Chondrocyte (in vitro differentiated cells): Measurements from ENCODE around the gene PHACTR4. TPM values are rescaled to one million over a fixed set of nuclear protein-coding genes. Genes with fewer than 3 reads are reported as not detected.
A peak's percentile ranks its signal among the peaks of the same experiment; 100 is the strongest.
"Not testable (repeated sequence)": the region's sequence is repeated elsewhere in the genome, so short reads cannot be mapped to it uniquely, and the experiment has no call there.

ENCODE experiments used
- DNase-seq: peaks from one replicate; pipeline ENCODE4 v3.0.0; 2021; ENCODE audit warnings: mixed read lengths, low spot score
- H3K27ac Mint-ChIP-seq: one replicate; pipeline ENCODE4 v1.8.0; 2021; ENCODE audit warnings: mild to moderate bottlenecking, moderate library complexity, mixed read lengths; ENCODE audit not compliant: unreplicated experiment
- H3K27me3 Mint-ChIP-seq: 2 replicates; pipeline ENCODE4 v1.8.0; 2021; ENCODE audit warnings: low read depth, mixed read lengths
- H3K36me3 Mint-ChIP-seq: 2 replicates; pipeline ENCODE4 v1.8.0; 2021; ENCODE audit warnings: low read depth, mixed read lengths
- H3K4me1 Mint-ChIP-seq: 2 replicates; pipeline ENCODE4 v1.8.0; 2021; ENCODE audit warnings: low read depth, mild to moderate bottlenecking, mixed read lengths
- H3K4me3 Mint-ChIP-seq: one replicate; pipeline ENCODE4 v1.8.0; 2021; ENCODE audit warnings: mild to moderate bottlenecking, moderate library complexity, mixed read lengths; ENCODE audit not compliant: unreplicated experiment
- H3K9me3 Mint-ChIP-seq: 2 replicates; pipeline ENCODE4 v1.8.0; 2021; ENCODE audit warnings: low read depth, mixed read lengths
- total RNA-seq: library from RNA; stranded (reverse); gene quantifications from 3 replicates; pipeline ENCODE4 v1.2.1, GENCODE V29; 2021
- TF ChIP-seq, protein P1 (sequence below): fragments of 200-600 bp; sonication (generic); IDR thresholded peaks from 2 replicates; pipeline ENCODE4 v1.5.0; 2021; ENCODE audit warnings: antibody characterized with exemption, mild to moderate bottlenecking, moderate library complexity

Gene PHACTR4
- total RNA-seq, 1 donor from 2014 or later = 39.9 TPM

DNA sequence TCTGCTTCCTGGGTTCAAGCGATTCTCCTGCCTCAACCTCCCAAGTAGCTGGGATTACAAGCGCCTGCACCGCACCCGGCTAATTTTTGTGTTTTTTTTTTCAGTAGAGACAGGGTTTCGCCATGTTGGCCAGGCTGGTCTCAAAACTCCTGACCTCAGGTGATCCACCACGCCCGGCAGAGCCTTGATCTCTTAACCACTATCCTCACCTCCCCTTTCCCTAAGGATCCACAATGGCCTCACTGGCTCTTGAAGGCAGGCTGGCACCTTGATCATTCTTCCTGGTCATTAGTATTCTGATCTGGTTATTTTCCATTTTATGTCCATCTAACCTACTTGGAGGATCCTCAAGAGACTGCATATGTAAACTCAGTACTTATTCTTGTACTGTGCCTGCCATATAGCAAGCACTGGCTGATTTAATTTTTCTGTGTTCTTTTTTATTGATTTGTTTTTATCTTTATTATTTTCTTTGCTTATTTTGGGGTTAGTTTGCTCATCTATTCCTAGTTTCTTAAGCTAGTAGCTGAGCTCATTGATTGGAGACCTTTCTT is 142.6 kb downstream of the PHACTR4 start:
- H3K36me3 Mint-ChIP-seq = peaks cover 45% of the 10 kb centered on the region

DNA sequence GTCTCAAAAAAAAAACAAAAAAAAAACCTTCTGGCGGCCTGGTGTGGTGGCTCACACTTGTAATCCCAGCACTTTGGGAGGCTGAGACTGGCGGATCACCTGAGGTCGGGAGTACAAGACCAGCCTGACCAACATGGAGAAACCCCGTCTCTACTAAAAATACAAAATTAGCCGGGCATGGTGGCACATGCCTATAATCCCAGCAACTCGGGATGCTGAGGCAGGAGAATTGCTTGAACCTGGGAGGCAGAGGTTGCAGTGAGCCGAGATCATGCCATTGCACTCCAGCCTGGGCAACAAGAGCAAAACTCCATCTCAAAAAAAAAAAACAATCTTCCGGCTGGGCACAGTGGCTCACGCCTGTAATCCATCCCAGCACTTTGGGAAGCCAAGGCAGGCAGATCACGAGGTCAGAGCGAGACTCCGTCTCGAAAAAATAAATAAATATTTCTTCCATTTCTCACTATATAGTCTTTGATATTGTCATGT is 144.9 kb downstream of the PHACTR4 start:
- not testable (repeated sequence) for H3K4me3 Mint-ChIP-seq, H3K9me3 Mint-ChIP-seq, H3K27me3 Mint-ChIP-seq, DNase-seq
- Mint-ChIP-seq H3K4me1 (peaks cover 41% of the 10 kb centered on the region), H3K36me3 (peaks cover 26% of the 10 kb centered on the region), H3K27ac (peak overlapping the region; percentile 75)

More for the DNA sequence above, 142.6 kb downstream of the PHACTR4 start:
- peaks cover 46% of the 10 kb centered on the region for H3K4me1 Mint-ChIP-seq
- DNase-seq = no peak
- H3K27me3 Mint-ChIP-seq = no peaks in the 10 kb centered on the region
- TF ChIP-seq, protein P1, sequence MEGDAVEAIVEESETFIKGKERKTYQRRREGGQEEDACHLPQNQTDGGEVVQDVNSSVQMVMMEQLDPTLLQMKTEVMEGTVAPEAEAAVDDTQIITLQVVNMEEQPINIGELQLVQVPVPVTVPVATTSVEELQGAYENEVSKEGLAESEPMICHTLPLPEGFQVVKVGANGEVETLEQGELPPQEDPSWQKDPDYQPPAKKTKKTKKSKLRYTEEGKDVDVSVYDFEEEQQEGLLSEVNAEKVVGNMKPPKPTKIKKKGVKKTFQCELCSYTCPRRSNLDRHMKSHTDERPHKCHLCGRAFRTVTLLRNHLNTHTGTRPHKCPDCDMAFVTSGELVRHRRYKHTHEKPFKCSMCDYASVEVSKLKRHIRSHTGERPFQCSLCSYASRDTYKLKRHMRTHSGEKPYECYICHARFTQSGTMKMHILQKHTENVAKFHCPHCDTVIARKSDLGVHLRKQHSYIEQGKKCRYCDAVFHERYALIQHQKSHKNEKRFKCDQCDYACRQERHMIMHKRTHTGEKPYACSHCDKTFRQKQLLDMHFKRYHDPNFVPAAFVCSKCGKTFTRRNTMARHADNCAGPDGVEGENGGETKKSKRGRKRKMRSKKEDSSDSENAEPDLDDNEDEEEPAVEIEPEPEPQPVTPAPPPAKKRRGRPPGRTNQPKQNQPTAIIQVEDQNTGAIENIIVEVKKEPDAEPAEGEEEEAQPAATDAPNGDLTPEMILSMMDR = no peak
- no peaks in the 10 kb centered on the region for H3K9me3 Mint-ChIP-seq
- peak overlapping the region; percentile 97 for H3K27ac Mint-ChIP-seq
- no peak overlapping the region for H3K4me3 Mint-ChIP-seq

DNA sequence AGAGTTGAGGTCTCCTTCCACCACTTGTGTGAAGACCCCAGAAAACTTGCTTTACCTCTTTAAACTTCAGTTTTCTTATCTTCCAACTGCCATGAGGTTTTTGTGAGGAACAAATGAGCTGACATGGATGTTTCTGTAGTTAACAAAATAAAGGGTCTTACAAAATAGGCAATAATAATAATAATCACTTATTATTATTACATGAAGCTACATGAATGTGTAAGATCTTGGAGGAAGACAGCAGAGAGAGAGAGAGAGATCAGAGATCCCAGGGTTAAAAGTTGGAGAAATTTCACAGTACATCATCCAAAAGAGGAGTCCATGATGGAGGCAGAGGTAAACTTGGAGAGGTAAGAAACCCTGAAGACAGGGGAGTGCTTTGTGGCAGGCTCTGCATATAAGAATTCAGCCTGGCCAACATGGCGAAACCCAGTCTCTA is 147.0 kb downstream of the PHACTR4 start:
- no peak for DNase-seq
- peaks cover 8% of the 10 kb centered on the region for H3K36me3 Mint-ChIP-seq
- no peaks in the 10 kb centered on the region for H3K27me3 Mint-ChIP-seq
- TF ChIP-seq, protein P1 = no peak
- H3K27ac Mint-ChIP-seq = peak overlapping the region; percentile 91
- H3K4me1 Mint-ChIP-seq = peaks cover 27% of the 10 kb centered on the region
- H3K9me3 Mint-ChIP-seq = no peaks in the 10 kb centered on the region
- no peak overlapping the region for H3K4me3 Mint-ChIP-seq

DNA sequence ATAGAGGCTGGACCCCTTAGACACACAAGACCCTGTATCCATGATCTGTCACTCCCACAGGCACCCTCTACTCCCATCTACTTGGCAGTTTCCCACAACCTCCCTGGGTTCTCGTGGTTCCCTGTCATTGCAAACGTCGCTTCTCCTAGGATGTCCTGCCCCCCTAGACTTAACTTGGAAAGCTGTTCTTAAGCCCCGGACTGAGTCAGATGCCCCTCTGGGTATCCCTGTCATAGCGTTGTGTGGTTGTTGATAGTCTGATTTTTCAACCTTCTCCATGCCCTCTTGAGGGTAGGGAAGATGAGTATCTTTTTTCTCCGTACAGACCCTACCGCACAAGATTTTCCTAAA is 148.1 kb downstream of the PHACTR4 start:
- no peak for DNase-seq
- peak overlapping the region; percentile 78 for H3K4me3 Mint-ChIP-seq
- TF ChIP-seq, protein P1 = no peak
- H3K9me3 Mint-ChIP-seq = no peaks in the 10 kb centered on the region
- no peaks in the 10 kb centered on the region for H3K27me3 Mint-ChIP-seq
- peaks cover 21% of the 10 kb centered on the region for H3K4me1 Mint-ChIP-seq
- H3K36me3 Mint-ChIP-seq = peaks cover 1% of the 10 kb centered on the region
- peak overlapping the region; percentile 91 for H3K27ac Mint-ChIP-seq

DNA sequence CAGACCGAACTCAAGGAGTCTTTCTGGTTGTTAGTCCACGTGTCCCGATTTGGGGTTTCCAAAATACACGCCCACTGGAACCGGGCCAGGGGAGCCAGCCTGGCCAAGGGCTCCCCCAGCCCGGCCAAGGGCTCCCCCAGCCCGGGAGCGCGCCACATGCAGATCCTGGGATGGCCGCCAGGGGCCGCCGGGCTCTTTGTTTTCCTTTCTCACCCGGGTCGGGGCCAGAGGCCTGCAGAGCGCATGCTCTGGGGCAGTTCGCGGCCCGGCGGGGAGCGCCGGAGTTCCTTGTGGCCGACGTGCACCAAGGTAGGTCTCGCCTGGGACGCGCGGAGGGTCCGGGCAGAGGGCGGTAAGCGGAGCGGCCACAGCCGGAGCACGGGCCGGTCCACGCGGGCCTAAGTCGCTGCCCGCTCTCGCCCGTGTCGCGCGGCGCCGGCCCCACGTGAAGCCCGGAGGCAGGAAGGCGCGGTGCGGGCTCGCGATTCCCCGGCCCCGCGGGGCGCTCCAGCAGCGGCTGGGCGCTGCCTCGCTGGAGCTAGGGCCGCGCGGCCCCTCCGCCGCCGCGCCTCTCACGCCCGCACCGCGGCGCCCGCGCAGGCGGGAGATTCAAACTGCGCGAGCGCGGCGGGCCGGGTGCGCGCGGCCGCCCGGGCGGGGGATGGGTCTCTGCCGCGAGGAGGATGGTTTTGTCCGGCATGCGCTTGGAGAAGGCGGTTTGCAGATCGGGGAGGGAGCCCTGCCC is 148.6 kb downstream of the PHACTR4 start:
- Mint-ChIP-seq H3K4me3 (peak overlapping the region; percentile 78), H3K27me3 (no peaks in the 10 kb centered on the region), H3K36me3 (no peaks in the 10 kb centered on the region), H3K9me3 (no peaks in the 10 kb centered on the region), H3K27ac (peak overlapping the region; percentile 91), H3K4me1 (peaks cover 19% of the 10 kb centered on the region)
- TF ChIP-seq, protein P1 = peak; percentile 100
- DNase-seq = no peak
